Psoas muscle (tissue), 8 donors: ENCODE results near the gene NFIB. TPM values are rescaled to one million over a fixed set of nuclear protein-coding genes. Genes with fewer than 3 reads are reported as not detected.

Experiments
- ATAC-seq, 4 donors: fragments of 200-7000 bp; cut with Tn5 transposase; one replicate each; pipeline ENCODE4 v1.9.1; 2020; ENCODE audit warnings: moderate library complexity in 3 of 4, mild to moderate bottlenecking in 2 of 4
- DNase-seq, 2 donors: peaks; one replicate each; pipeline ENCODE4 v3.0.0-alpha.2; 2020
- H3K27ac ChIP-seq: fragments of 200-600 bp; one replicate; pipeline ENCODE4 v1.8.0; 2022
- H3K27me3 ChIP-seq, 3 donors: fragments of 200-600 bp in 1 of 3; one replicate each; pipeline versions ENCODE4 v1.6.1 to v1.8.0; 2013 to 2022; ENCODE audit warnings: low read length in 2 of 3, mild to moderate bottlenecking in 2 of 3, moderate library complexity in 1 of 3; ENCODE audit not compliant: insufficient read depth in 3 of 3
- H3K36me3 ChIP-seq, 2 donors: fragments of 200-600 bp in 1 of 2; one replicate each; pipeline versions ENCODE4 v1.6.1 to v1.8.0; 2013 to 2022; ENCODE audit warnings: low read depth in 1 of 2, mild to moderate bottlenecking in 1 of 2, moderate library complexity in 1 of 2; ENCODE audit not compliant: insufficient read depth in 1 of 2
- H3K4me1 ChIP-seq: fragments of 200-600 bp; one replicate; pipeline ENCODE4 v1.8.0; 2022
- H3K4me3 ChIP-seq: fragments of 200-600 bp; one replicate; pipeline ENCODE4 v1.8.0; 2022; ENCODE audit warnings: mild to moderate bottlenecking
- H3K9me3 ChIP-seq: fragments of 200-600 bp; one replicate; pipeline ENCODE4 v1.8.0; 2022
- CTCF ChIP-seq: fragments of 200-600 bp; IDR thresholded peaks from one replicate; pipeline ENCODE4 v1.8.0; 2022; ENCODE audit warnings: antibody characterized with exemption
- WGBS, 3 donors: extraction: QIAGEN DNeasy Blood & Tissue Kit; methylation state at CpG; one replicate each; pipeline versions ENCODE4 v1.1.6 to v1.1.7; 2013; 5-methylcytosine and 5-hydroxymethylcytosine counted together
- intact Hi-C, 2 donors: fragments of 100-400 bp; cut with DNase I; formaldehyde crosslinking; loops; one replicate each; pipeline versions ENCODE4 v1.11.0 to v1.14.2; 2022
- polyA plus RNA-seq, 3 donors: library from polyadenylated mRNA; stranded (reverse); fragments of 200-250 nt; gene quantifications; one replicate each; pipeline ENCODE4 v1.2.3, GENCODE V29; 2013
- total RNA-seq, 4 donors: library from RNA; stranded (reverse); fragmentation: NEBNext Ultra II Directional in 2 of 4; extraction: Animal tissue kit (Norgen Biotek cat#: 25700) in 2 of 4; gene quantifications; one replicate each; pipeline versions ENCODE4 v1.2.1 to v1.2.4, GENCODE V29; 2021 to 2023
- donor health status: healthy with polysubstance abuse.
- donor health status: DM: no; HTN: no; CAD: no; lungs with moderate emphysema.
- donor health status: Bipolar disorder and iron deficiency.
- donor health status: healthy.
- donor health status: DM: yes; HTN: yes; CAD: no.
- donor health status: DM: no; HTN: no; CAD: no.
- donor health status: DM: no; HTN: no; CAD: no.
- donor health status: DM: yes; HTN: yes; CAD: no.

Gene NFIB
- total and polyA plus RNA-seq, 7 donors, result 5.8 to 65.1 (median 35.0) TPM

- ATAC-seq, result peak; percentile 62 to 93 (median 86)
- no peak for DNase-seq
- Histone ChIP-seq H3K27ac (peak overlapping the region; percentile 38), H3K27me3 (no peaks in the 10 kb centered on the region), H3K9me3 (no peaks in the 10 kb centered on the region), H3K4me3 (no peak overlapping the region), H3K4me1 (peaks cover 57% of the 10 kb centered on the region), H3K36me3 (no peaks in the 10 kb centered on the region)
- WGBS, 3 donors, result 20 to 47% (median 35%) methylated on average over 1 of the region's 1 CpG
- intact Hi-C loops, result no loop called here
- no peak for TF ChIP-seq CTCF
Measured at GRCh38 chr9:14286121-14286520, 27.8 kb downstream of the NFIB start.

- no peaks in the 10 kb centered on the region for H3K9me3 ChIP-seq
- intact Hi-C loops, result no loop called here
- 56 to 62% (median 58%) methylated on average over 1 of the region's 1 CpG for WGBS, 3 donors
- peaks cover 55% of the 10 kb centered on the region for H3K4me1 ChIP-seq
- no peaks in the 10 kb centered on the region for H3K36me3 ChIP-seq
- ATAC-seq, result no peak
- H3K27me3 ChIP-seq, result no peaks in the 10 kb centered on the region
- H3K27ac ChIP-seq, result peak overlapping the region; percentile 4
- H3K4me3 ChIP-seq, result no peak overlapping the region
- no peak for DNase-seq
- no peak for TF ChIP-seq CTCF
Measured at GRCh38 chr9:14283276-14283675, 30.7 kb downstream of the NFIB start.

- Histone ChIP-seq H3K27ac (no peak overlapping the region), H3K9me3 (no peaks in the 10 kb centered on the region), H3K4me1 (peaks cover 62% of the 10 kb centered on the region), H3K4me3 (no peak overlapping the region), H3K27me3 (no peaks in the 10 kb centered on the region), H3K36me3 (no peaks in the 10 kb centered on the region)
- no peak for TF ChIP-seq CTCF
- ATAC-seq (no peak), DNase-seq (no peak)
- intact Hi-C loops, result no loop called here
Measured at GRCh38 chr9:14281876-14282275, 32.1 kb downstream of the NFIB start.

GRCh38 chr9:14281136-14281795 lies 32.7 kb downstream of the NFIB start:
- H3K4me1 ChIP-seq, result peaks cover 67% of the 10 kb centered on the region
- no peaks in the 10 kb centered on the region for H3K36me3 ChIP-seq
- no peak for TF ChIP-seq CTCF
- no peaks in the 10 kb centered on the region for H3K27me3 ChIP-seq
- DNase-seq, result no peak
- 0 to 43% (median 0%) methylated on average over 1 of the region's 1 CpG for WGBS, 3 donors
- ATAC-seq, result no peak
- H3K9me3 ChIP-seq, result no peaks in the 10 kb centered on the region
- no peak overlapping the region for H3K4me3 ChIP-seq
- intact Hi-C loops, result no loop called here
- H3K27ac ChIP-seq, result no peak overlapping the region

- ATAC-seq, result no peak
- DNase-seq, result no peak
- peaks cover 78% of the 10 kb centered on the region for H3K4me1 ChIP-seq
- no peak overlapping the region for H3K27ac ChIP-seq
- H3K4me3 ChIP-seq, result no peak overlapping the region
- no peaks in the 10 kb centered on the region for H3K36me3 ChIP-seq
- TF ChIP-seq CTCF, result no peak
- 81 to 92% (median 82%) methylated on average over 3 of the region's 3 CpGs for WGBS, 3 donors
- intact Hi-C loops, result no loop called here
- no peaks in the 10 kb centered on the region for H3K27me3 ChIP-seq
- H3K9me3 ChIP-seq, result no peaks in the 10 kb centered on the region
Measured at GRCh38 chr9:14279671-14280070, 34.3 kb downstream of the NFIB start.
